Stimulated activated CD4-positive, alpha-beta T cell treated with anti-CD3 and anti-CD28 coated beads, Interleukin-15, amount 100 ng/mL, for 48 hours (primary cell): Measurements from ENCODE around the gene LRRK2.
"Not testable (repeated sequence)": the region's sequence is repeated elsewhere in the genome, so short reads cannot be mapped to it uniquely, and the experiment has no call there.

Source experiments
- DNase-seq, 2 donors: peaks; one replicate each; pipeline ENCODE4 v3.0.0-alpha.2; 2020; ENCODE audit warnings: low read depth in 2 of 2

LRRK2 gene

DNA sequence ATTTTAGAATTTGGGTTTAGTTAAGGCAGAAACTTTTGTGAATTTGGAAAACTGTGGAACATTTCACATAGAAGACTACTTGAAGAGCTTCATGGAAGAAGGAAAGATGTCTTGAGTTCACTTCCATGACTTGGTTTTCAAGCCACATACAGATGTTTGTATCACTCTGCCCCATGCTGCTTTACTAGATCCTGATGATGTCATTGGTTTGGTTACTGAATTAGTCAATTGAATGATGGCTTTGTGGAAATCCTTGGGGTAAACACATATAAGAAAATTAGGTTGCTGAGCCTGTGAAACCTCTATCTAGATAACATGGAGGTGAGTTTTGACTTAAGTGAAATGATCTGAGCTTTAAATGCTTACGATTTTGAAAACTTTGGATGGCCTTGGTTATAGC lies 90.6 kb downstream of the LRRK2 start:
- DNase-seq = no peak

DNA sequence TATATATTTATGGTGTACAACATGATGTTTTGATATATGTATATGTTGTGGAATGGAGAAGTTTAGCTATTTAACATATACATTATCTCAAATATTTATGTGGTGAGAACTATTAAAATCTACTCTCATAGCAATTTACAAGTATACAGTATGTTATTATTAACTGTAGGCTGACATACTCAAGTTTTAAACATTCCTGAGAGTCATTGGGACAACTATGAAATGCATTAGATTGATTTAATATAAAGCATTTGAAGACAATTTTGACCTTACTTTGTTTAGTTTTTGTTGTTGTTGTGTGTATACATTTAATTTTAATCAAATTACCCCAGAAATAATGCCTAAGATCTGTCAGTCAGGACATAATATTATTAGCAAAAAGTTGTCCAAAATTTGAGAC lies 99.5 kb downstream of the LRRK2 start:
- no peak for DNase-seq

DNA sequence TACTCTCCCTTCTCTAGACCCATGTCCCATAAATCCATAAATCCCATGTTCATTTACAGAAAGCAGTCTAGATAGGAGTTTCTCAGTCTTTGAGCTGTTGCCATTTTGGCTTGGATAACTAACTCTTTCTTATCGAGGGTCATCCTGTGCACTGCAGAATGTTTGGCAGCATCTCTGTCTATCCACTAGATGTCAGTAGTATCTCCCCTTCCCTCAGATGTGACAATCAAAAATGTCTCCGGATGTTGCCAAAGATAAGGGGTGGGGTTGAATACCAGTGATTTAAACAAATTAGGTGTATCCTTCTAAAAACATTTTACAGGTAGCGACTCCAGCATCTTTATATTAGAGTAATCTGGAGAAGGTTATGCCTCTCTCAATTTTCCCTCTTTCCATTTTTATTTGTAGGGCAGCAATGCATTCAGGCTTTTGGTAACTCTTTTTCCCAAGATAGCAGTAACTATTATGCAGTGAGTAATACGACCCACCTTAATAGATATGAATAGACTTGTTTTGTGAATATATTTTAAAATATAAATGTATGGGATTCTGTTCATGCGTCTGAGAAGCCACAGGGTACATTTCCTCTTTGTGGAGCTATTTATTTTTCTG lies 100.7 kb downstream of the LRRK2 start:
- DNase-seq = no peak

DNA sequence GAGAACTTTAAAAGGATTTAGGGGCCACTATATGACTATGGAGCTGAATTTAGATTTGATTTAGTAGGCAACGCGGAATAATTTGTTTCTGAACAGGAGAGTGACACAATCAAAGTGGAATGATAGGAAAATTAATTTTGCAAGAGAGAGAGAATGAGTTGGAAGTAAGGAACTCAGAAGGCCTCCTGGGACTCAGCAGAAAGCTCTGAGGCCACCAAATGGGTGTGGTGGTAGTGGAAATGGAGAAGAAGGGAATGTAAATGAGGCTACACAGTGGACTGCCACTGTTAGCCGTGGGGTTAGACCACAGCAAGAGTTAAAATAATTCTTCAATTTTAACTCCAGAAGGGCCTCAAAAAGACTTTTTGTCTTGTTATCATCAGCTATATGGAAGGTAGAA lies 102.7 kb downstream of the LRRK2 start:
- DNase-seq = no peak

DNA sequence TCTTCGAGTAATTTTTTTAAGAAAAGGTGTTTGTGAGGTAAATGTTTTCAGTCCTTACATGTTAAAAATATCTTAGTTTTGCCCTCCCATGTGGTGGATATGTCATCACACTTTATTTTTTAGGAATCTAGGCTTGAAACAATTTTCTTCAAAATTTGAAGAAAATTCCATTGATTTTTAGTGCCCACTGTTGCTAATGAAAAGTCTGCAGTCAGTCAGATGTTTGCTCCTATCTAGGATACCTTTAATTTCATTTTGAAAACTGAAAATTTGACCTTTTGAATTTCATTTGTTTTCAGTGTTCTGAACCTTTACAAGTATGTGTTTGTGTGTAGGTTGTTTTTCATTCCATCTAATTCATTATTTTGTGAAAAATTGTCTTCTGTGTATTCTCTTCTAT lies 105.4 kb downstream of the LRRK2 start:
- no peak for DNase-seq

DNA sequence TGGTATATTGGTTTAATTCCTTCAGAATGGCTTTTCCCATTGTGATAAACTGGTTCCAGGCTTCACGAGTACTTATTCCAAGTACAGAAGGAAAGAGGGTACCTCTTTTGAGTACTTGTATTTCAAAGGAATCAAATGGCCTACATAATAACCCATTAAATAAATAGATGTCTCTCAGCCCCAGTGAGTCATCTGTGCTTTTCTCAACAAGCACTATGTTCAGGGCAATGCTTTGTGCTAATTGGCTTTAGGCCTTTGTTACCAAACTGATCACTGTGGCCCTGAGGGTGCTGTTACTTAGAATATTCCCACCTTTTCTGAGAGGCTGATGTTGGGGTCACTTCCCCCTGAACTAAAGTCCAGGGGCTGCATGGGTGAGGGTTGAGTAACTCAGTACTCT lies 107.1 kb downstream of the LRRK2 start:
- DNase-seq = no peak

DNA sequence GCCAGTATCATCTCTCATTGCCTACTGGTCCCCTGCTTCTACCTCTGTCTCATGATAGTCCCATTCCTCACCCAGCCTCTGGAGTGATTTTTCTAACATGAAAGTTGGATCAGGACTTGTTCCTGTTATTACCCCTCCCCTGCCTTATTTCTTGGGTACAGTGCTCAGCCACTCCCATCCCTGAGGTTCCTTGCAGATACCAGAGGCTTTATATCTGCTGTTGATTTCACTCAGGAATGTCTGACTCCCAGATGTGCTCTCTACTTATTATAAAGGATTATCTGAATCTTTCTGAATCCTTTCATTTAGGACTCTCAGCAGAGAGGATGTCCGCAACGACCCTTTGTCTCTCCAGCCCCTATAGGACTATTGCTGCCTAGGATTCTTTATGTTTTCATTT lies 111.2 kb downstream of the LRRK2 start:
- DNase-seq = no peak

DNA sequence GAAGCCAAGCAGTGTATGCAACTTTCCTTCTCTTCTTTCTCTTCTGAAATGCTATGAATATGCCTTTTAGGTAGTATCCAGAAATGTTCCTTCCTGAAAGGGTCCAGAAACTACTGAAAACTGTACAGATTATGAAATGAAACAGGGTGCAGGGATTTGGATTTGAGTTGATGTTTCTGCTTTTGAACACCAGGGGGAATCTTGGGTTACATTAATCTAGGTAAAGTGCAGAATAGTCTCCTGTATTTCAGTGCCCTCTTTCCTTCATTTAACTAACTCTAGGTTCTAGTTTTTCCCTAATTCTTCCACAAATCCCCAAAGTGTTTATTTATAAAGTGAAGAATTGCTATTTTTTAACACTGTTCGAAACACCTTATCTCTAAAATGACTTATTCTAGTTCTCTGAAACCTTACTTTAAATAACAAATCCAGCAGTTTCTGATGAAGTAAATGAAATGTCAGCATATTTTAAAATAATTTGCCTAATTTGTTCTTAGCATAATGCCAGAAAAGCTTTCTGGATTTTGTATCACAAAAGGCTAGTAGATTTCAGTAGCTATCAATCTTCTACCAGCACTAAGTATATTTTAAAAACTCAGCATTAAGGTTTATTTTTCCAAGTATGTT lies 111.9 kb downstream of the LRRK2 start:
- no peak for DNase-seq

DNA sequence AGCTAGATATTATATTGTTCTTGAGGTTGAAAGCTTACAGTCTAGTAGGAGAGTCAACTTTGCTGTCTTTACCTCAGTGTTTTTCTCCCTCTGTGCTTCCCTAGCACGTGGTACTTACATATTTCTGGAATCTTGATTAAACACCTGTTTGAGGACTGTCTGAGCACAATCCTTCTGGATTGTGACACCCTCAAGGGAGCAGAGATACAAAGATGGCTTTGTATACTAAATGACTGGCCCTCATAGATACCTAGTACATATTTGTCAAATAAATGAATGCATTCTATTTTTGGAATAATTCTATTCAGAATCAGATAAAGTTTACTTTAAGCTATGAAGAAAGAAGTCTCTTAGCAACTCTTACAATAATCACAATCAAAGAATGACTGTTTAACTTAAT lies 113.3 kb downstream of the LRRK2 start:
- no peak for DNase-seq

DNA sequence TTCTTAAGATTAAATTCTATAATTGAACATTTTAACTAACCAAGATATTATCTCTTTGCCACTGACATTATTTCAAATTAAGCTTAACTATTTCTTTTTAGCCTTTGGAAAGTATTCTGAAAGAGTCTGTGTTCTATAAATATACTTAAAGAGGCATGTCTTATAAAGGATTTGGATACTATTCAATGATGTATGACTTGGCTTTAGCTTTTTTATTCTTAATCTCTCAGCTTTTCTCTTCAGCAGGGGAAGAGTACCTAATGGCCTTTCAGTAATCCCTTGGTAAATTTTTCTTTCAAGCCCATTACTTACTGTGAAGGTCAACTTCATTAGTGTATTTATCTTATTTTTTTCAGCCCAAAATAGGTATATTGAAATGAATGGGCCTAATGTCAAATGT lies 113.8 kb downstream of the LRRK2 start:
- no peak for DNase-seq

DNA sequence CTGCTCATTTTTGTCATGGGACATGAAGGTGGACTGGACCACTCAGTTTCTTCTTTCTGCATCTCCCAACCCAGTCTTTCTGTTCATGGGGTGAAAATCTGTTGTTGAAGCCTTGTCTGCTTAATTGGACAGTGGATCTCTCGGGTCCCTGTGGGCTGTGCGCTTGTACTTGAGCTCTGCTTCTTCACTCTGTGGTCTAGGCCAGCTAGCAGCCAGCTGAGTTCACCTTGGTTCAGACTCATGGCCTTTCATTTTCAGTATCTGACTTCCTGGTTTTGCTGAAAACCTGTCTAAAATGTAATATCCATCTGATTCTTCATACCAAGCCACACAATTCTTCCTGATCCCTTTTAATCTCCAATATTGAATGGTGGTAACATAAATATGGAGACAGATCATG lies 117.2 kb downstream of the LRRK2 start:
- no peak for DNase-seq

DNA sequence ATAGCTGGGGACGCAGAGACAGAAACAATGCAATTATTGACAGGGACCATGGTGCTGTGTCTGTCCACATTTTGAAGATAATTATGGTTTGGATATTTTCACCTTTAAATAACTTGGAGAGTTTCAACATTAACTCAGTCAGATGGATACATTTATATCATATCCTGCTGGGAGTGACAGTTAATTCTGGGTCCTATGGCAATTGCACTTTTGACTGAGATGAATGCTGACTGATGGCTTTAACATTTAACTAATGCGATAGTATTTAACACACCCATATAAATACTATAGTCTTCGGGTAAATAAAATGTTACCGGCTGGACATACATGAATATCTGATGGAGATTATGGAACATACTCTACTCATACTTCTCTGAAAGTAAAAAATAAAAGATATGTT lies 118.3 kb downstream of the LRRK2 start:
- DNase-seq = no peak

DNA sequence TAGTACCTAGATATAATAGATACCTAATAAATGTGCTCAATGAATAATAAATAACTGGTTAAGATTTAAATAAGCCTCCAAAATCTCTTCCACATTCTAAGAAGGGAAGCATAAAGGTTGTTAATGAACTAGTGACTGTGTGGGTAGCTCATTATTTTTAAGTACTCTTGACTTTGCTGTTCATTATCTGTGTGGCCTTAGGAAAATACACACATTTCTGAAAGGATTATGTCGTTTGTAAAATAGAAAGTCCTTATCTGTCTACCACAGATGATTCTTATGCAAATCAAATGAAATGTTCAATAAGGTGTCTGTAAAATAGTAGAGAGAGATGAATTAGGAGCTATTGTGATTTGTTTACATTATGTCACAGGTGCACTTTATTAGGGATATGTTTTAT lies 119.5 kb downstream of the LRRK2 start:
- no peak for DNase-seq

DNA sequence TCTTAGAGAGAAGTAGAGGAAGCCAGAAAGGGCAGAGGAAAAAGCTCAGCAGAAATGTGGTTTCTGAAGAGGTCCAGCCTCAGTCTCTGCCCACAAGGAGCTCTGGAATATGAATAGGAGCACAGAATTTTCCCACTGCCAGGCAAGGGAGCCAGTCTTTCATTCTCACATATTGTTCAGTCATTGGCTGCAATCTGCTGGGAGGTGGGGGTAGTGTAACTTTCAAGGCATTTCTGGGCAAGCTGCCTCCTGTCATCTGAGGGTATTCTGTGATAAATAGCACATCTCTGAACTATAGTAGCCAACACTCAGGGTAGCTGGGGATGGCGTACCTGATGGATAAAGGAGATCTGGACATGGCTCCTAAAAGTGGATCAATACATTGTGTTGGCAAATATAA lies 127.2 kb downstream of the LRRK2 start:
- DNase-seq = no peak

DNA sequence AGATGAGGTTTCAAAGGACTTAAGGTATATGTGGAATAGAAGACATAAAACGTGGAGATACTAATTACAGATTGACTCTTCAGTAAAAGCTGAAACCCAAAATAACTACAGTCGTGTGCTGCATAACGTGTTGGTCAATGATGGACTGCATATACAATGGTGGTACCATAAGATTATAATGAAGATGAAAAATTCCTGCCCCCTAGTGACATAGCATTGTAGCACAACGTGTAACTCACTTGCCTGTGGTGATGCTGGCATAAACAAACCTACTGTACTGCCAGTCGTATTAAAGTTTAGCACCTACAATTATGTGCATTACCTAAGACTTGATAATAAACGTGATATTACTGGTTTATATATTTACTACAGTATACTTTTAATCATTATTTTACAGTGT lies 150.3 kb downstream of the LRRK2 start:
- no peak for DNase-seq

DNA sequence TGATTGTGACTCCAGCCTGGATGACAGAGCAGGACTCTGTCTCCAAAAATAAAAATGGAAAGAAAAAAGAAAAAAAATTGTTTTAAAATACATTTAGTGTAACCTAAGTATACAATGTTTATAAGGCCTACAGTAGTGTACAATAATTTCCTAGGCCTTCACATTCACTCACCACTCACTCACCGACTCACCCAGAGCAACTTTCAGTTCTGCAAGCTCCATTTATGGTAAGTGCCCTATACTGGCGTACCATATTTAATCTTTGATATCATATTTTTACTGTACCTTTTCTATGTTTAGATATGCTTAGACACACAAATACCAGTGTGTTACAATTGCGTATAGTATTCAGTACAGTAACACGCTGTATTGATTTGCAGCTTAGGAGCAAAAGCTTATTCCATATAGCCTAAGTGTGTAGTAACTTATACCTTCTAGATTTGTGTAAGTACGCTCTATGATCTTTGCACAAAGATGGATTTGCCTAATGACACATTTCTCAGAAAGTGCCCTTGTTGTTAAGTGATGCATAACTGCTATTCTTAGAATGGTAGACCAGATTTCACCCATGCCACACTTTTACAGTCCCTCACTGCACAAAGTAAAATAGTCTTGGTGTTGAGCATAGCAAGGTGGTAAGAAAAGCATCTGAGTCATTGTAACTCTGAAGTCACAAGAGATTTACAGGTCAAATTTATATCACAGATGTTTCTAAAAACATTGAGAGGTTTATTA lies 151.9 kb downstream of the LRRK2 start:
- no peak for DNase-seq

DNA sequence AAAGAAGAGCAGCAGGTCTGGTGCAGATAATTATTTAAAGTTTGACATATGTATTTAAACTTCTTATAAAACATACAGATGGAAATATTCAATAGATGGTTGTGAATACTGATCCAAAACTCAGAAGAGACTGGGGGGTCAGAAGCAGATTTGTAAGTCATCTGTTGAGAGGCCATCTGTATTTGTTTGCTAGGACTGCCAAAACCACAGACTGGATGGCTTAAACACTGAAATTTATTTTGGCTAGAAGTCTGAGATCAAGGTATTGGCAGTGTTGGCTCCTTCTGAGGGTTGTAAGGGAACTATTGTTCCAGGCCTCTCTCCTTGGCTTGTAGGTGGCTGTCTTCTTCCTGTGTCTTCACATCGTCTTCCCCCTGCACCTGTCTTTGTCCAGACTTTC lies 153.9 kb downstream of the LRRK2 start:
- no peak for DNase-seq

DNA sequence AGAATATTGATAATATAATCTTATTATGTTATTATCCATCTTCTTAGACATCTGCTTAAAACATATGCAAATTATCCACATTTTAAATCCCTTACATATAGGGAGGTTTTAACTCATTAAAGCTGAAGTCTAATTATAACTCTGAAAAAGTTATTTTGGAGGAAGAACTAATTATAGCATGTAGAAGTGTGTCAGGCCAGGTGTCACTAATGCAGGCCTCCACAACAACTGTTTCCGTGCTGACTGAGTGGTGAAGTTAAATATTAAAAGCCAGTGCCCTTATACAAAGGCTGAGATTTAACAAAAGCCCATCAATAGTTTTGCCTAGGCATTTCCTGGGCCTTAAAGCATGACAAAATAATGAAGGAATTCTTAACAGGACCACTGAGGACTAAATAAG lies 157.4 kb downstream of the LRRK2 start:
- DNase-seq = no peak

DNA sequence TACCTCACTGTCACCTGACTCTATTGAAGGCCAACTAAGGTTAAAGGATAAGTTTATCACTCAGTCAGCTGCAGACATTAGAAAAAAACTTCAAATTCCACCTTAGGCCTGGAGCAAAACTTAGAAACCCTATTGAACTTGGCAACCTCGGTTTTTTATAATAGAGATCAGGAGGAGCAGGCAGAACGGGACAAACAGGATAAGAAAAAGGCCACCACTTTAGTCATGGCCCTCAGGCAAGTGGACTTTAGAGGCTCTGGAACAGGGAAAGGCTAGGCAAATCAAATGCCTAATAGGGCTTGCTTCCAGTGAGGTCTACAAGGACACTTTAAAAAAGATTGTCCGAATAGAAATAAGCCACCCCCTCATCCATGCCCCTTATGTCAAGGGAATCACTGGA lies 162.5 kb downstream of the LRRK2 start:
- not testable (repeated sequence) for DNase-seq

DNA sequence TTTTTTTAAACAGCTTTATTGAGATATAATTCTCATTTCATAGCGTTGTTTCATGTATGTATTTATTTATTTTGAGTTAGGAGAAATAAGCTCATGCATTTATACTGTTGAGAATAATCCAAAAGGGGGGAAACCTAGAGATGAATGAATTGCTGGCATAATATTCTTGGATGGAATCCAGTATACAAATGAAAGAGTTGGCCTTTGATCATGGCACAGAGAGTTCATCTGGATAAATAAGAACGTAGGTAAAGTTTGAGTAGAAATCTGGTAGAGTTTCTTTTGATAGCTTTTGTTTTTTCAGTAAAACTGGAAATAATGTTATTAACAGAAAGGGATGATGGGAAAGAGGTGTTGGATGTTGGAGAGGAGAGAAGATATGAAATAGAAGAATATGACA lies 166.2 kb downstream of the LRRK2 start:
- DNase-seq = no peak

DNA sequence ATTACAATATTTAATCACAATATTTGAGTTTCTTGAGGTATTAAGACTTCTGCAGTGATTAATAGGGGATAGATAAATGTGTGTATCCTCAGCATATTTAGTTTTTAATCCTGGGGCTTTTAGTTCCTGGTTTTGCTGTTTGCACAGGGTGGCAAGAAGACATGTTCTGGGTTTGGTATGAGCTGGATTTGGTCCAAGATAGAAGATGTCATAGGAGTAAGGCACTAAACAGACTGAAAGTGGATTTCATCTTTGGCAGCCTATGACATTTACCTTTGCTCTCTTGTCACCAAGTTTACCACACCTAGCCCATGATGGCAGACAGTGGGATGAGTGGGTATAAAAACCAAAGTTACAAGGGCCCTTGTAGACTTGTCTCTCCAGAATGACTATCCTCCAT lies 168.2 kb downstream of the LRRK2 start:
- DNase-seq = no peak

DNA sequence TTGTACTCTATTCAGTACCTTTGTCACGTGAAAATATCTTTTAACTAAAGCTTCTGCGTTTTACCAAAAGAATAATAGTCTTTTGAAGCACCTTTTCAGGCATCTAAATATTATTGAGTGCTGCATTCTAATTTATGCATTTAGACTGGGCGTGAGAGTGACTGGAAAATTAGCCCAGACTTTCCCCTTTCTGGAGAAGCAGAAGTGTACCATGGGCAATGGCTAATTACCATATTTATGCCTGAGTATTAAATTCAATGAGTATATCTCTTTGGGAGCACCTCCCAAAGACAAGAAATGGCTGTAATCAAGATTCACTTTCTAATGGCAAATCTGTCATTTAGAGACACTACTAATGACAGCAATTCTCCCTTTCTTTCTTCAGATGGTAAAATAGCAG lies 174.9 kb downstream of the LRRK2 start:
- no peak for DNase-seq

DNA sequence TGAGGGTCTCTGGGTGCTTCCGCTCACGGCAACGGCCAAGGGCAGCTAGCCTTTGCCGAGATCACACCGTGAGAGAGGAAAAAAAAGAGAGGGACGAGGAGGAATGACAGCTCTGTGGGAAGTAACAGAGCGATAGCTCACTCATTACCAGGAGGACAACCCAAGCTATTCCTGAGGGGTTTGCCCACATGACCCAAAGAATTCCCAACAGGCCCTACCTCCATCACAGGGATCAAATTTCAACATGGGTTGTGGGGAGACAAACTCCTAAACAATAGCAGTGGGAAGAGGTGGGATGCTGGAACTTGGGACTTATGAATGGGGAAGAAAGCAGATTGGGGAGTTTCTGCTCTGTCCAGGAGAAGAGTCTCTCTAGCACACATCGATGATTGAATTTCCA lies 180.6 kb downstream of the LRRK2 start:
- DNase-seq = no peak
